Common myeloid progenitor, CD34-positive (primary cell): ENCODE data around the gene SENP6.

Experiments used
- CTCF ChIA-PET: fragments of 350-600 bp; sonication (Branson Sonifier 250); formaldehyde crosslinking; loops from one replicate; lab custom pipeline; 2021; ENCODE audit warnings: antibody characterized with exemption; lab: Charles Lee
- POLR2A ChIA-PET: fragments of 350-600 bp; sonication (Branson Sonifier 250); formaldehyde crosslinking; loops from one replicate; lab custom pipeline; 2021; ENCODE audit warnings: antibody characterized with exemption; lab: Charles Lee
- DNase-seq, 3 donors: peaks; one replicate each; pipeline versions ENCODE4 v3.0.0 to v3.0.0-alpha.2; 2013
- H3K27ac ChIP-seq, 2 experiments: 1 replicate in 1 of 2; 2 replicates in 1 of 2; pipeline ENCODE4 v1.7.0; 2013; ENCODE audit warnings: inconsistent platforms in 2 of 2, low read length in 2 of 2, mild to moderate bottlenecking in 2 of 2, low read depth in 1 of 2, moderate library complexity in 1 of 2; ENCODE audit not compliant: severe bottlenecking in 2 of 2, insufficient read depth in 1 of 2, poor library complexity in 1 of 2
- H3K27me3 ChIP-seq, 5 experiments: replicated peaks in 2 of 5; 1 replicate in 3 of 5; 2 replicates in 2 of 5; pipeline versions ENCODE4 v1.6.1 to v1.7.0; 2013; ENCODE audit warnings: low read length in 4 of 5, mild to moderate bottlenecking in 2 of 5, moderate library complexity in 2 of 5, inconsistent platforms in 1 of 5; ENCODE audit not compliant: insufficient read depth in 5 of 5, control insufficient read depth in 4 of 5
- H3K36me3 ChIP-seq, 4 experiments: 1 replicate in 2 of 4; 2 replicates in 2 of 4; pipeline versions ENCODE4 v1.6.1 to v1.7.0; 2013; ENCODE audit warnings: low read length in 3 of 4, control low read depth in 1 of 4, mild to moderate bottlenecking in 1 of 4; ENCODE audit not compliant: control insufficient read depth in 4 of 4, insufficient read depth in 4 of 4
- H3K4me1 ChIP-seq, 4 experiments: 1 replicate in 3 of 4; 2 replicates in 1 of 4; pipeline versions ENCODE4 v1.6.1 to v1.7.1; 2013; ENCODE audit warnings: low read length in 3 of 4, mild to moderate bottlenecking in 3 of 4, control low read depth in 1 of 4, inconsistent platforms in 1 of 4, moderate library complexity in 1 of 4; ENCODE audit not compliant: control insufficient read depth in 4 of 4, insufficient read depth in 4 of 4; ENCODE audit errors: control extremely low read depth in 1 of 4
- H3K4me3 ChIP-seq, 7 experiments: 1 replicate in 4 of 7; 2 replicates in 3 of 7; pipeline versions ENCODE4 v1.5.1 to v1.7.0; 2013; ENCODE audit warnings: mild to moderate bottlenecking in 7 of 7, low read length in 6 of 7, moderate library complexity in 6 of 7, inconsistent platforms in 2 of 7, low read depth in 2 of 7, control low read depth in 1 of 7; ENCODE audit not compliant: insufficient read depth in 4 of 7, control insufficient read depth in 1 of 7; ENCODE audit errors: extremely low read depth in 1 of 7
- H3K9me3 ChIP-seq, 5 experiments: 1 replicate in 4 of 5; 2 replicates in 1 of 5; pipeline versions ENCODE4 v1.6.1 to v1.7.1; 2013; ENCODE audit warnings: low read length in 4 of 5, mild to moderate bottlenecking in 2 of 5, inconsistent platforms in 1 of 5, low read depth in 1 of 5, moderate library complexity in 1 of 5; ENCODE audit not compliant: control insufficient read depth in 4 of 5, insufficient read depth in 2 of 5; ENCODE audit errors: control extremely low read depth in 1 of 5
- WGBS: methylation state at CpG from one replicate; pipeline ENCODE4 v1.1.5; 2013; ENCODE audit not compliant: insufficient coverage; 5-methylcytosine and 5-hydroxymethylcytosine counted together

Gene SENP6

DNA sequence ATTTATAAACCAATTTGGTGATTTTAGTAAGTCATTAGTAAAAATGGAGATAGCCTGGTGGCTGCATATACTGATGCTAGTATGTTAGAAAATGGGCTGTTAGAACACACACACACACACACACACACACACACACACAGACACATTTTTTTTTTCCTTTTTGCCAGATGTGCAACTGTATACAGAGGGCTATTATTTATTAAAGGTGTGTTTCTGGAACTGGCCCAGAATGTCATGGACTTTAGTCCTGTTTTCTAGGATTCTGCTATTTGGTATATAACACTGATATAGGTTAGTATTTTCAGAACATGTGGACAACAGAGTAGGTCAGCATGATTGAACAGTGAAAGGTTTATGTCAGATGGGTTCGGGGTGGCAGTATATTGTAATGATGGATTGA, 159.8 kb downstream of the SENP6 start:
- ChIA-PET CTCF (no interaction called here), POLR2A (no interaction called here)
- H3K27me3 ChIP-seq: peaks cover 0 to 23% (median 3%) of the 10 kb centered on the region in 5 experiments
- H3K9me3 ChIP-seq: no peaks in the 10 kb centered on the region
- no peak overlapping the region for H3K27ac ChIP-seq
- WGBS: no CpG with 5 or more reads among the region's 1 CpG
- no peak for DNase-seq
- no peaks in the 10 kb centered on the region for H3K36me3 ChIP-seq
- H3K4me3 ChIP-seq: no peak overlapping the region
- peaks cover 0 to 2% (median 0%) of the 10 kb centered on the region in 4 experiments for H3K4me1 ChIP-seq

DNA sequence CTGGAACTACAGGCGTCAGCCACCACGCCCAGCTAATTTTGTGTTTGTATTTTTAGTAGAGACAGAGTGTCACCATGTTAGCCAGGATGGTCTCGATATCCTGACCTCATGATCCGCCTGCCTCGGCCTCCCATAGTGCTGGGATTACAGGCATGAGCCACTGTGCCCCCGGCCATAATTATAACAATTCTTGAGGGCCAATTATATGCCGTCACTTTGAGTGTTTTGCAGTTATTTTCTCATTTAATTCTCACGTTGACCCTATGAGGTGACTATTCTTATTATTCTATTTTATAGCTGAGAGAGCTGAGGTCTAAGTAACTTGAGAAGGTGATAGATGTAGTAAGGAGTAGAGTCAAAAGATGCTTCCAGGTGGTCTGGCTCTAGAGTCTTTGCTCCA, 160.4 kb downstream of the SENP6 start:
- no peak overlapping the region for H3K27ac ChIP-seq
- 98% methylated on average over 6 of the region's 8 CpGs for WGBS
- H3K4me3 ChIP-seq: no peak overlapping the region
- H3K9me3 ChIP-seq: no peaks in the 10 kb centered on the region
- H3K4me1 ChIP-seq: peaks cover 0 to 2% (median 0%) of the 10 kb centered on the region in 4 experiments
- POLR2A ChIA-PET: no interaction called here
- no peak for DNase-seq
- no peaks in the 10 kb centered on the region for H3K36me3 ChIP-seq
- peaks cover 0 to 21% (median 3%) of the 10 kb centered on the region in 5 experiments for H3K27me3 ChIP-seq
- CTCF ChIA-PET: no interaction called here

DNA sequence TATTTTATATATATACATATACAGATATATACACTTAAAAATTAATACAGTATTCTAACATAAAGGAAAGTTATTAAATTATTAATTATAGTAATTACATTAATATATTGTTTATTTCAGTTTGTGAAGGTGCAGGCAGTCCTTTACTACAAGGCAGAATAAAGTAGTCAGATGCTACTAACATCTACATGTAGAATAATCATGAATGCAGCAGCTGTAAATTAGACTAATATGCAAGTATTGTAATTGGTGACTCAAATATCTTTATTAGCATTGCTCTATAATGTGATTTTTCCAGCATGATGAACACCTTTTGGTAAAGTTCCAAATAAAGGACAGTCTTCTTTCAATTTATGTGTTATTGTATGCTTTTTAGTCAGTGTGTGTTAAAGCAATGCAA, 164.7 kb downstream of the SENP6 start:
- H3K27ac ChIP-seq: no peak overlapping the region
- no peak overlapping the region for H3K4me3 ChIP-seq
- H3K27me3 ChIP-seq: peaks cover 0 to 5% (median 0%) of the 10 kb centered on the region in 5 experiments
- no peaks in the 10 kb centered on the region for H3K9me3 ChIP-seq
- ChIA-PET POLR2A (no interaction called here), CTCF (no interaction called here)
- H3K4me1 ChIP-seq: no peaks in the 10 kb centered on the region
- no peaks in the 10 kb centered on the region for H3K36me3 ChIP-seq
- no peak for DNase-seq
